Endothelial cell of umbilical vein (primary cell): Measurements from ENCODE around the gene RAD1. TPM values are rescaled to one million over a fixed set of nuclear protein-coding genes. Genes with fewer than 3 reads are reported as not detected.

Experiments used
- BruUV-seq: library from RNA; stranded (reverse); fragments of 400-500 nt; replicated peaks from 2 replicates; lab custom pipeline; 2021; lab: Mats Ljungman, UMichigan
- CTCF ChIA-PET: fragments of 300-600, 350-600 bp; sonication (Branson Sonifier 250); formaldehyde crosslinking; loops from one replicate; lab custom pipeline; 2021; ENCODE audit warnings: antibody characterized with exemption, inconsistent platforms; lab: Charles Lee
- POLR2A ChIA-PET: fragments of 300-600, 350-600 bp; sonication (Branson Sonifier 250); formaldehyde crosslinking; loops from one replicate; lab custom pipeline; 2021; ENCODE audit warnings: antibody characterized with exemption, inconsistent platforms; lab: Charles Lee
- DNase-seq: peaks from one replicate; pipeline ENCODE4 v3.0.0-alpha.2; 2011; ENCODE audit warnings: low read depth, low spot score
- FAIRE-seq: peaks from 2 replicates; lab custom pipeline; 2011; peaks lifted over from hg19 to GRCh38; lab: Jason Lieb, UNC
- H2AFZ ChIP-seq: 2 replicates; pipeline ENCODE4 v1.6.0; 2012; ENCODE audit warnings: low read depth, low read length, control low read depth, inconsistent platforms
- H3K27ac ChIP-seq: 2 replicates; pipeline ENCODE4 v1.5.1; 2011; ENCODE audit warnings: low read depth, mild to moderate bottlenecking, control low read depth, low read length, moderate library complexity; ENCODE audit not compliant: insufficient read depth
- H3K27me3 ChIP-seq, 2 experiments: 2 replicates each; pipeline versions ENCODE4 v1.6.0 to v1.6.1; 2011; ENCODE audit warnings: low read length in 2 of 2, mixed read lengths in 1 of 2; ENCODE audit not compliant: control insufficient read depth in 2 of 2, insufficient read depth in 2 of 2
- H3K36me3 ChIP-seq, 2 experiments: 2 replicates in 1 of 2; 3 replicates in 1 of 2; pipeline ENCODE4 v1.5.1; 2011; ENCODE audit warnings: low read length in 2 of 2, mild to moderate bottlenecking in 1 of 2, moderate library complexity in 1 of 2; ENCODE audit not compliant: control insufficient read depth in 2 of 2, insufficient read depth in 2 of 2; ENCODE audit errors: extremely low read depth in 1 of 2
- H3K4me1 ChIP-seq: 3 replicates; pipeline ENCODE4 v1.5.1; 2011; ENCODE audit warnings: mild to moderate bottlenecking, low read length; ENCODE audit not compliant: control insufficient read depth, insufficient read depth; ENCODE audit errors: extremely low read depth
- H3K4me2 ChIP-seq: 2 replicates; pipeline ENCODE4 v1.6.1; 2011; ENCODE audit warnings: low read length, control low read depth, mixed read lengths; ENCODE audit not compliant: insufficient read depth
- H3K4me3 ChIP-seq, 3 experiments: fragments of 200-600 bp in 1 of 3; sonication (generic), shearing (Covaris generic) in 1 of 3; replicated peaks in 1 of 3; 2 replicates each; pipeline ENCODE4 v1.5.1; 2011 to 2016; ENCODE audit warnings: control low read depth in 3 of 3, low read length in 3 of 3, mild to moderate bottlenecking in 2 of 3, inconsistent platforms in 1 of 3, low read depth in 1 of 3, moderate library complexity in 1 of 3; ENCODE audit not compliant: insufficient read depth in 1 of 3
- H3K79me2 ChIP-seq: 2 replicates; pipeline ENCODE4 v1.6.0; 2012; ENCODE audit warnings: low read length, inconsistent platforms; ENCODE audit not compliant: control insufficient read depth, insufficient read depth
- H3K9ac ChIP-seq: replicated peaks from 2 replicates; pipeline ENCODE3; 2011; ENCODE audit warnings: low read length, control low read depth; ENCODE audit not compliant: insufficient read depth; ENCODE audit errors: extremely low read depth
- H3K9me1 ChIP-seq: replicated peaks from 3 replicates; pipeline ENCODE4 v1.6.0; 2011; ENCODE audit warnings: mild to moderate bottlenecking, low read length; ENCODE audit not compliant: control insufficient read depth, insufficient read depth; ENCODE audit errors: extremely low read depth
- H3K9me3 ChIP-seq: replicated peaks from 2 replicates; pipeline ENCODE4 v1.5.1; 2012; ENCODE audit warnings: low read length, inconsistent platforms; ENCODE audit not compliant: control insufficient read depth, insufficient read depth
- H4K20me1 ChIP-seq: replicated peaks from 2 replicates; pipeline ENCODE3; 2011; ENCODE audit warnings: mild to moderate bottlenecking, low read length; ENCODE audit not compliant: control insufficient read depth, insufficient read depth; ENCODE audit errors: extremely low read depth
- EZH2 ChIP-seq: IDR thresholded peaks from 2 replicates; pipeline ENCODE4 v1.6.1; 2012; ENCODE audit warnings: borderline replicate concordance, low read depth, mild to moderate bottlenecking, moderate library complexity, low read length, inconsistent platforms; ENCODE audit not compliant: severe bottlenecking
- FOS ChIP-seq: IDR thresholded peaks from 2 replicates; pipeline ENCODE4 v1.6.1; 2011; ENCODE audit warnings: mild to moderate bottlenecking, low read length, moderate library complexity, borderline replicate concordance; ENCODE audit not compliant: insufficient read depth
- GATA2 ChIP-seq: IDR thresholded peaks from 2 replicates; pipeline ENCODE4 v1.7.0; 2011; ENCODE audit warnings: low read depth, mild to moderate bottlenecking, moderate library complexity, mixed read lengths, low read length; ENCODE audit not compliant: insufficient read length, insufficient read depth
- JUN ChIP-seq: IDR thresholded peaks from 2 replicates; pipeline ENCODE4 v1.6.1; 2011; ENCODE audit warnings: borderline replicate concordance, low read depth; ENCODE audit not compliant: insufficient read length, insufficient read depth
- MYC ChIP-seq: IDR thresholded peaks from one replicate; pipeline ENCODE4 v1.6.1; 2011; ENCODE audit warnings: mild to moderate bottlenecking, low read depth, low read length
- POLR2A ChIP-seq: IDR thresholded peaks from 2 replicates; pipeline ENCODE4 v1.6.1; 2012; ENCODE audit warnings: low read depth, mild to moderate bottlenecking, control low read depth, low read length
- POLR2AphosphoS5 ChIP-seq: IDR thresholded peaks from 2 replicates; pipeline ENCODE4 v1.6.1; 2012; ENCODE audit warnings: low read depth, mild to moderate bottlenecking, control low read depth, low read length, moderate library complexity; ENCODE audit not compliant: insufficient read depth
- dilution Hi-C: fragments of 300-500 bp; cut with MboI; formaldehyde crosslinking; loops from one replicate; pipeline ENCODE4 v1.15.0; 2019; ENCODE audit warnings: low sequenced_read_pairs; ENCODE audit not compliant: extremely low pct_ligation_motif_present
- intact Hi-C: fragments of 100-400 bp; cut with micrococcal nuclease; formaldehyde crosslinking; loops from one replicate; pipeline ENCODE4 v1.10.0; 2022
- polyA plus RNA-seq, 4 experiments: library from polyadenylated mRNA; depleted of rRNA in 3 of 4; stranded (reverse) in 3 of 4; unstranded in 1 of 4; fragments of >200 nt; gene quantifications; 2 replicates each; pipeline versions ENCODE4 v1.2.1 to v1.2.3, GENCODE V29; 2011 to 2012; ENCODE audit warnings: missing spikeins in 1 of 4
- total RNA-seq: library from RNA; stranded (reverse); gene quantifications from 2 replicates; pipeline ENCODE4 v1.2.3, GENCODE V29; 2021
- TF ChIP-seq, protein P1 (sequence below), 2 donors: IDR thresholded peaks; 1 replicate in 1 of 2; 2 replicates in 1 of 2; pipeline ENCODE4 v1.5.1; 2011; ENCODE audit warnings: low read length in 2 of 2, mild to moderate bottlenecking in 2 of 2, moderate library complexity in 2 of 2, control low read depth in 1 of 2, inconsistent platforms in 1 of 2, low read depth in 1 of 2; ENCODE audit not compliant: insufficient read depth in 1 of 2; ENCODE audit errors: extremely low read depth in 1 of 2
- TF ChIP-seq, protein P2 (sequence below): IDR thresholded peaks from 2 replicates; pipeline ENCODE4 v1.6.1; 2011; ENCODE audit not compliant: insufficient read depth, insufficient read length

RAD1 gene
- total and polyA plus RNA-seq, 2 donors (not counting 3 experiments of a cell fraction or from before 2014, with no cell fraction given) = 10.7 to 22.2 TPM

DNA sequence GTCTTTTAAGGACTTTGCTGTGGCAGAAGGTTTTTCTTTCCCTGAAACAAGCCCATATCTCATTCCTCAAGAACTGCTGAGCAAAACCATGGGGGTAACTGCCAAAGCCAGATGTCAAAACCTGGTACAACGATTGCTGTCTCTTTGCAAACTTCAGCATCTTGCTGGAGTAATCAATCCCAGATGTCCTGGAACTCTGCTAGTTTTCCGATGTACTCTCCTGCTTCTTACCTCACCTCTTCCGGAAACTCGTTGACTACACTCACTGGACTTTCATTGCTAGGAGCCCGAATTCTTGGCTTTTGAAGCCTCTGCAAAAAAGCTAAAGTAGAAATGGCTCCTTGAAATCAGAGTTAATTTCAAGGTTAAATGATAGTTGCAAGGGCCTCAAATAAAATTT lies 23.3 kb downstream of the RAD1 start:
- intact Hi-C loops (no loop called here), dilution Hi-C loops (no loop called here)
- no peaks in the 10 kb centered on the region for H3K4me1 ChIP-seq
- H3K27ac ChIP-seq = no peak overlapping the region
- H3K79me2 ChIP-seq = no peaks in the 10 kb centered on the region
- no peaks in the 10 kb centered on the region for H4K20me1 ChIP-seq
- H3K36me3 ChIP-seq = no peaks in the 10 kb centered on the region
- no peak overlapping the region for H3K4me3 ChIP-seq
- H2AFZ ChIP-seq = no peak overlapping the region
- no peak for TF ChIP-seq FOS
- TF ChIP-seq POLR2A = no peak
- TF ChIP-seq POLR2AphosphoS5 = no peak
- no peak for TF ChIP-seq GATA2
- no peak for TF ChIP-seq JUN
- TF ChIP-seq, protein P1, sequence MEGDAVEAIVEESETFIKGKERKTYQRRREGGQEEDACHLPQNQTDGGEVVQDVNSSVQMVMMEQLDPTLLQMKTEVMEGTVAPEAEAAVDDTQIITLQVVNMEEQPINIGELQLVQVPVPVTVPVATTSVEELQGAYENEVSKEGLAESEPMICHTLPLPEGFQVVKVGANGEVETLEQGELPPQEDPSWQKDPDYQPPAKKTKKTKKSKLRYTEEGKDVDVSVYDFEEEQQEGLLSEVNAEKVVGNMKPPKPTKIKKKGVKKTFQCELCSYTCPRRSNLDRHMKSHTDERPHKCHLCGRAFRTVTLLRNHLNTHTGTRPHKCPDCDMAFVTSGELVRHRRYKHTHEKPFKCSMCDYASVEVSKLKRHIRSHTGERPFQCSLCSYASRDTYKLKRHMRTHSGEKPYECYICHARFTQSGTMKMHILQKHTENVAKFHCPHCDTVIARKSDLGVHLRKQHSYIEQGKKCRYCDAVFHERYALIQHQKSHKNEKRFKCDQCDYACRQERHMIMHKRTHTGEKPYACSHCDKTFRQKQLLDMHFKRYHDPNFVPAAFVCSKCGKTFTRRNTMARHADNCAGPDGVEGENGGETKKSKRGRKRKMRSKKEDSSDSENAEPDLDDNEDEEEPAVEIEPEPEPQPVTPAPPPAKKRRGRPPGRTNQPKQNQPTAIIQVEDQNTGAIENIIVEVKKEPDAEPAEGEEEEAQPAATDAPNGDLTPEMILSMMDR (IDR thresholded peaks at IDR 0.05; ENCODE audit: extremely low read depth in 1 of 2, insufficient read depth in 1 of 2, low read depth in 1 of 2, low read length in 2 of 2) = no peak
- no peak for TF ChIP-seq MYC
- TF ChIP-seq EZH2 = no peak
- TF ChIP-seq, protein P2, sequence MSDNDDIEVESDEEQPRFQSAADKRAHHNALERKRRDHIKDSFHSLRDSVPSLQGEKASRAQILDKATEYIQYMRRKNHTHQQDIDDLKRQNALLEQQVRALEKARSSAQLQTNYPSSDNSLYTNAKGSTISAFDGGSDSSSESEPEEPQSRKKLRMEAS = no peak
- no peaks in the 10 kb centered on the region for H3K9me3 ChIP-seq
- no peak for FAIRE-seq
- no peak for DNase-seq
- no peak overlapping the region for H3K9ac ChIP-seq
- no peaks in the 10 kb centered on the region for H3K9me1 ChIP-seq
- peaks cover 2 to 4% of the 10 kb centered on the region in 2 experiments for H3K27me3 ChIP-seq
- no peak overlapping the region for H3K4me2 ChIP-seq
- CTCF ChIA-PET = no interaction called here
- BruUV-seq = no TSS peak
- POLR2A ChIA-PET = no interaction called here
